A673 (cell line): ENCODE measurements around the gene PNISR.

ENCODE experiments used
- CTCF ChIP-seq: fragments of 300-800, 200-600 bp; sonication (generic); conservative IDR thresholded peaks from 2 replicates; pipeline ENCODE4 v1.5.1; 2017; ENCODE audit warnings: low read depth, mild to moderate bottlenecking, antibody characterized with exemption, low read length, moderate library complexity, mixed read lengths
- EZH2 ChIP-seq: fragments of 200-600 bp; sonication (generic); IDR thresholded peaks from 2 replicates; pipeline ENCODE4 v1.6.1; 2017; ENCODE audit warnings: borderline replicate concordance, low read depth, mild to moderate bottlenecking, mixed read lengths, antibody characterized with exemption, low read length; ENCODE audit not compliant: poor library complexity, severe bottlenecking

- TF ChIP-seq CTCF (no peak), EZH2 (no peak)
Measured at GRCh38 chr6:99356641-99357040, 68.5 kb downstream of the PNISR start.
